ENCODE results near the gene PSMA3. TPM values are rescaled to one million over a fixed set of nuclear protein-coding genes. Genes with fewer than 3 reads are reported as not detected.

Gene PSMA3
- total RNA-seq, 1 donor from 2014 or later, result 132 TPM

- no peak for TF ChIP-seq CTCF (IDR thresholded peaks at IDR 0.05)
- H3K4me1 Mint-ChIP-seq (ENCODE audit: low read depth), result peaks cover 31% of the 10 kb centered on the region
- no peak overlapping the region for H3K4me3 Mint-ChIP-seq (ENCODE audit: unreplicated experiment)
- H3K36me3 Mint-ChIP-seq (ENCODE audit: low read depth), result peaks cover 19% of the 10 kb centered on the region
- H3K27ac Mint-ChIP-seq (ENCODE audit: unreplicated experiment), result no peak overlapping the region
- no peaks in the 10 kb centered on the region for H3K27me3 Mint-ChIP-seq (ENCODE audit: low read depth)
- DNase-seq (ENCODE audit: low spot score), result no peak
- no peaks in the 10 kb centered on the region for H3K9me3 Mint-ChIP-seq (ENCODE audit: low read depth)
Observed at GRCh38 chr14:58294201-58294600, 49.6 kb downstream of the PSMA3 start.

GRCh38 chr14:58296726-58297125 lies 52.1 kb downstream of the PSMA3 start:
- no peak for TF ChIP-seq CTCF (IDR thresholded peaks at IDR 0.05)

GRCh38 chr14:58297412-58297761 lies 52.7 kb downstream of the PSMA3 start:
- Mint-ChIP-seq H3K27ac (ENCODE audit: unreplicated experiment) (no peak overlapping the region), H3K4me3 (ENCODE audit: unreplicated experiment) (no peak overlapping the region), H3K9me3 (ENCODE audit: low read depth) (no peaks in the 10 kb centered on the region), H3K27me3 (ENCODE audit: low read depth) (no peaks in the 10 kb centered on the region), H3K36me3 (ENCODE audit: low read depth) (peaks cover 16% of the 10 kb centered on the region), H3K4me1 (ENCODE audit: low read depth) (peaks cover 38% of the 10 kb centered on the region)
- no peak for DNase-seq (ENCODE audit: low spot score)
- no peak for TF ChIP-seq CTCF (IDR thresholded peaks at IDR 0.05)

More at GRCh38 chr14:58296726-58297125, 52.1 kb downstream of the PSMA3 start:
- no peak overlapping the region for H3K27ac Mint-ChIP-seq (ENCODE audit: unreplicated experiment)
- peaks cover 40% of the 10 kb centered on the region for H3K4me1 Mint-ChIP-seq (ENCODE audit: low read depth)
- H3K36me3 Mint-ChIP-seq (ENCODE audit: low read depth), result peaks cover 13% of the 10 kb centered on the region
- no peaks in the 10 kb centered on the region for H3K27me3 Mint-ChIP-seq (ENCODE audit: low read depth)
- no peak overlapping the region for H3K4me3 Mint-ChIP-seq (ENCODE audit: unreplicated experiment)
- DNase-seq (ENCODE audit: low spot score), result no peak
- no peaks in the 10 kb centered on the region for H3K9me3 Mint-ChIP-seq (ENCODE audit: low read depth)

GRCh38 chr14:58297762-58298476 lies 53.3 kb downstream of the PSMA3 start:
- Mint-ChIP-seq H3K27ac (ENCODE audit: unreplicated experiment) (no peak overlapping the region), H3K9me3 (ENCODE audit: low read depth) (no peaks in the 10 kb centered on the region), H3K4me1 (ENCODE audit: low read depth) (peaks cover 33% of the 10 kb centered on the region), H3K36me3 (ENCODE audit: low read depth) (peaks cover 12% of the 10 kb centered on the region), H3K4me3 (ENCODE audit: unreplicated experiment) (no peak overlapping the region), H3K27me3 (ENCODE audit: low read depth) (no peaks in the 10 kb centered on the region)
- peak; percentile 53 for TF ChIP-seq CTCF (IDR thresholded peaks at IDR 0.05)
- DNase-seq (ENCODE audit: low spot score), result peak; percentile 99

GRCh38 chr14:58298477-58299400 lies 54.1 kb downstream of the PSMA3 start, which contains the start of gene ARID4A:
ARID4A (plus strand) TSS chr14:58298555; CDS start chr14:58299855, 1,300 bp downstream.
- peaks cover 15% of the 10 kb centered on the region for H3K36me3 Mint-ChIP-seq (ENCODE audit: low read depth)
- TF ChIP-seq CTCF (IDR thresholded peaks at IDR 0.05), result no peak
- peak; percentile 85 for DNase-seq (ENCODE audit: low spot score)
- peak within 1 kb of the TSS; percentile 86 for H3K4me3 Mint-ChIP-seq (ENCODE audit: unreplicated experiment)
- no peaks in the 10 kb centered on the region for H3K9me3 Mint-ChIP-seq (ENCODE audit: low read depth)
- H3K27ac Mint-ChIP-seq (ENCODE audit: unreplicated experiment), result no peak within 1 kb of the TSS
- H3K4me1 Mint-ChIP-seq (ENCODE audit: low read depth), result peaks cover 32% of the 10 kb centered on the region
- H3K27me3 Mint-ChIP-seq (ENCODE audit: low read depth), result no peaks in the 10 kb centered on the region
